HG03039 (cell line): ENCODE data around the gene RAB4B.
A peak's percentile ranks its signal among the peaks of the same experiment; 100 is the strongest.
"Not testable (repeated sequence)": the region's sequence is repeated elsewhere in the genome, so short reads cannot be mapped to it uniquely, and the experiment has no call there.

Source experiments
- ATAC-seq: cut with Tn5 transposase; IDR thresholded peaks from one replicate; pipeline ENCODE4 v1.9.1; 2021; ENCODE audit warnings: mild to moderate bottlenecking, moderate library complexity; ENCODE audit not compliant: unreplicated experiment

Gene RAB4B

DNA sequence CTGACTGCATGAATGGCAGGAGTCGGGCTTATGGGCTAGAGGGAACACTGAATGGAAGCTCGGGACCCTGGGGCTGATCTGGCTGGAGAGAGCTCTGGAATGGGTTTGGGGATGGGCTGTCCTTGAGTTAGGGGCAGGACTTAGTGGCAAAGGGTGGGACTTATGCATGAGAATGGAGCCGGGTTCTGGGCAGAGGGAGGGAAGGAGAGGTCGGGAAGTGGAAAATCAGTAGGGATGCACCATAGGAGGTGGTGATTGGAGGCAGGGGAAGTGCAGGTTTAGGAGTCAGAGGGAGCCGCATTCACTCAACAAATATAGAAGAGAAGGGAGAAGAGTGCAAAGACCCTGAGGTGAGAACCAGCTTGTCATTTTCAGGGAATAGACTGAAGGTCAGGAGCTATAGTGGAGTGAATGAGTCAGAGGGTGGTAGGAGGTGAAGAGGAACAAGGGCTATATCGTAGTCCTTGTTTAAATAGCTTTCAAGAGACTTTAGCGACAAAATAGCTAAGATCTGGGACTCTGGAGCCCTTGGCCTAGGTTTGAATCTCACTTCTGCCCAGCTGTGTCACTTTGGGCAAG lies 748 bp downstream of the RAB4B start:
- ATAC-seq = no peak

DNA sequence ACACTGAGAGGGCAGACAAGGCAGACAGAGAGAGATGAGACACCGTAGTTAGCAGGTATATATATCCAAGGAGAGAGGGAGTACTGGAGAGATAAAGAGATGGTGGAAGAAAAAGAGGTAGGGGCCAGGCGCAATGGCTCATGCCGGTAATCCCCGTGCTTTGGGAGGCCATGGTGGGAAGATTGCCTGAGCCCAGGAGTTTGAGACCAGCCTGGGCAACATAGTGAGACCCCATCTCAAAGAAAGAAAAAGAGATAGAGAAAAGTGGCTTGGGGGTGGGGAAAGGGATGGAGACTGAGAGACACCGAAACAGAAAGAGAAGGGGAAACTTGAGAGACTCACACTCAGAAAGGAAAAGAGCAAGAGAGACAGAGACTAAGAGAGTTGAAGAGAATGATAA lies 2.5 kb downstream of the RAB4B start:
- ATAC-seq = no peak

DNA sequence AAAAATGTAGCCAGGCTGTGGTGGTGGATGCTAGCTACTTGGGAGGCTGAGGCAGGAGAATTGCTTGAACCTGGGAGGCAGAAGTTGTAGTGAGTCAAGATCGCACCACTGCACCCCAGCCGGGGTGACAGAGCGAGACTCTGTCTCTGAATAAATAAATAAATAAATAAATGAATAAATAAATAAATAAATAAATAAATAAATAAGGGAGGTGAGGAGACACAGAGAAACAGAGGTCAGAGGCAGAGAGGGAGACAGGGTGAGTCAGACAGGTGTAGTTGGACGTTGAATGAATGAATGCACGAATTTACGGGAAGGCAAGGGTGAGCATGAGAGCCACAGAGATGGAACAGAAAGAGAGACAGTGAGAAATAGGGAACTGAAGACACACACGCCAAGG lies 3.1 kb downstream of the RAB4B start:
- no peak for ATAC-seq

GRCh38 chr19:40783711-40784110 lies 5.7 kb downstream of the RAB4B start:
- no peak for ATAC-seq

- ATAC-seq = not testable (repeated sequence)
Measured at GRCh38 chr19:40784146-40784545, 6.1 kb downstream of the RAB4B start.

- ATAC-seq = no peak
Measured at GRCh38 chr19:40785526-40785925, 7.5 kb downstream of the RAB4B start.

DNA sequence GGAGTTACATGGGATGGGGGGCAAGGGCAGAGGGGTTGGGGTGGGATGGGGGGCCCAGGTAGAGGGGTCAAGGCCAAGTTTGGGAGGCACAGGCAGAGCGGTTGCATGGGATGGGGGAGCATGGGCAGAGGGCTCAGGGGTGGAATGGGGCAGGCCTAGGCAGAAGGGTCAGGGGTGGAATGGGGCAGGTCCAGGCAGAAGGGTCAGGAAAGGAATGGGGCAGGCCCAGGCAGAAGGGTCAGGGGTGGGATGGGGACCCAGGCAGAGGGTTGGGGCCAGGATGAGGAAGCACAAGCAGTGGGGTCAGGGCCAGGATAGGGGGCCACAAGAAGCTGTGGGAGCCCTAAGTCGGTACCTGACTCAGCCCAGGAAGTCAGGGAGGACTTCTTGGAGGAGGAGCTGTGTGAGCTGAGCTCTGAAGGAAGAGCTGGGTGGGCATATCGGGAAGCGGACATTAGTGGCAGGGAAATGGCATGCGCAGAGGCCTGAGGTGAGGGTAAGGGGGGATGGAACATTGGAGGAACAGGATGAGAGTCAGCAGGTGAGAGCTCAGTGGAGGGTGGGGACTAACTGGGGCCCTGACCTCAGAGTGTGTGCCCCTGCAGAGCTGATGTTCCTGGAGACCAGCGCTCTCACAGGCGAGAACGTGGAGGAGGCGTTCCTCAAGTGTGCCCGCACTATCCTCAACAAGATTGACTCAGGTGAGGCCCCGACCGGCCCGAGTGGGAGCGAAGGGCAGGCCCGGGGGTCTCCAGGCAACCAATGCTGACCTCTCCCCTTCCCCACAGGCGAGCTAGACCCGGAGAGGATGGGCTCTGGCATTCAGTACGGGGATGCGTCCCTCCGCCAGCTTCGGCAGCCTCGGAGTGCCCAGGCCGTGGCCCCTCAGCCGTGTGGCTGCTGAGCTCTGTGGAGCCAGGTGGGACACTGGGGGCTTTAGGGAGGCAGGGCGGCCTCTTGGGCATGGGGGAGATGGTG lies 8.3 kb downstream of the RAB4B start:
- ATAC-seq = no peak

GRCh38 chr19:40791349-40791748 lies 13.3 kb downstream of the RAB4B start:
- no peak for ATAC-seq

GRCh38 chr19:40791996-40792395 lies 13.9 kb downstream of the RAB4B start:
- ATAC-seq = no peak

DNA sequence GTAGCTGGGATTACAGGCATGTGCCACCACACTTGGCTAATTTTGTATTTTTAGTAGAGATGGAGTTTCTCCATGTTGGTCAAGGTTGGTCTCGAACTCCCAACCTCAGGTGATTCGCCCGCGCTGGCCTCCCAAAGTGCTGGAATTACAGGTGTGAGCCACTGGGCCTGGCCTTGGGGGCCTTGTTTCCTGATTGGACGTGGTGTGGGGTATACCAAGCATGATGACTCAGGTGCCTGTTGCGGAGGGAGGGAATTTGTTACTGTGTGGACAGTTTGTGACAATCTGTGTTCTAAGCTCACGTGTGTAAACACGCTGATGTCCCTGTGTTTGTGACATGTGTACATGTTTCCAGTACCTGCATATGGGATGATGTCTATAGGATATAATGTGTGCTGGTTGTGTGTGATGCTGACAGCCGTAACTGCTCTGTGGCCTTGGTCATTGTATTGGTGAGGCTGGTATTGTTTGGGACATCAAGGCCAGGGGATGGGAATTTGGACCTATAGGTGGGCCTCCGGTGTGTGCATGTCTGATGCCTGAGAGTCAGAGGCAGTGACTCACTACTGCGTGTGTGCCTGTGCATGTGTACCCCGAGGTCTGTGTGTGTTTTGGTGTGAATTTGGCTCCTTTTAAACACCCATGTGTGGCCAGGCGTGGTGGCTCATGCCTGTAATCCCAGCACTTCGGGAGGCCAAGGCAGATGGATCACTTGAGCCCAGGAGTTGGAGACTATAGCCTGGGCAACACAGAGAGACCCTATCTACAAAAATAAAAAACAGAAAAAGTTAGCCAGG lies 19.3 kb downstream of the RAB4B start:
- ATAC-seq = no peak

GRCh38 chr19:40797963-40798682 lies 20.1 kb downstream of the RAB4B start:
- no peak for ATAC-seq

DNA sequence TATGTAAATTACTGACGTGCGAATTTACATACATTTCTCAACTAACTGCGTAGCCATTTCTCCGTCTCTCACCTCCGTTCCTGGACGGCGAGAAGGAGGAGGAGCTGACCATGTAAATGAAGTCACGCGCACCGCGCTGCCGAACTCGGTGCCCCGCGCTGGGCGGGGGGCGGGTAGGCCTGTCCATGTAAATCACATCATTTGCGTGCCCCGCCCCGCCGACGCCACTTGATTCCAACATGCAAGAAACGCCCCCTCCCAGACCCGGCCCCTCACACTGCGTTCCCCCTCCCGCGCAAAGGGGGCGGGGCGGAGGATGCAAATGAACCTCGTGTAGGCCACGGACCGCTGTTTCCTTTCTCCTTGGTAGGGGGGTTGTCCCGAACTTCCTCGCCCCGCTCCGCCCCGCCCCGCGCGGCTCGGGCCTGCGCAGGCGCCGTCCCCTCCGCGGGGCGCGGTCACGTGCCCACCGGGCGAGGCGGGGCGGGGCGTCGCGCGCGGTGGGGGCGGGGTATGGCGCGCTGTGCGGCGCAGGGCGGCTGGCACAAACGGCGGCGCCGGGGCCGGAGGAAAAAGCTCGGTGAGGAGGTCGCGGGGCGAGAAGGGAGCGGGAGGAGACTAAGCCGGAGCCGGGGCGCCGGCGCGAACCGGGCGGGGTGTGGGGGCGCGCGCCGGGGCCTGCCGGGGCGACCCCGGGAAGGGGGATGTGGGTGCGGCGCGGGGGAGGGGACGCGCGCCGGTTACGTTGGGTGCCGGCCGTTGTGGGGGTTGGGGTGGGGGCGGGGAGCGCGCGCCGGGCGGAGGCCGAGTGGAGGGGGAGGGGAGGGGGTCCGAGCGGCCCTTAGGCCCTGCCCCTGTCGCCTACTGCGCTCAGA lies 20.9 kb downstream of the RAB4B start, which contains the start of gene EGLN2:
TSS of gene EGLN2 (plus strand) at position 509 of the 875 bp plus-strand sequence. CDS start 1,382 bp downstream, outside the sequence.
- ATAC-seq = peak; percentile 70

GRCh38 chr19:40799558-40800338 lies 21.7 kb downstream of the RAB4B start:
- ATAC-seq = no peak

DNA sequence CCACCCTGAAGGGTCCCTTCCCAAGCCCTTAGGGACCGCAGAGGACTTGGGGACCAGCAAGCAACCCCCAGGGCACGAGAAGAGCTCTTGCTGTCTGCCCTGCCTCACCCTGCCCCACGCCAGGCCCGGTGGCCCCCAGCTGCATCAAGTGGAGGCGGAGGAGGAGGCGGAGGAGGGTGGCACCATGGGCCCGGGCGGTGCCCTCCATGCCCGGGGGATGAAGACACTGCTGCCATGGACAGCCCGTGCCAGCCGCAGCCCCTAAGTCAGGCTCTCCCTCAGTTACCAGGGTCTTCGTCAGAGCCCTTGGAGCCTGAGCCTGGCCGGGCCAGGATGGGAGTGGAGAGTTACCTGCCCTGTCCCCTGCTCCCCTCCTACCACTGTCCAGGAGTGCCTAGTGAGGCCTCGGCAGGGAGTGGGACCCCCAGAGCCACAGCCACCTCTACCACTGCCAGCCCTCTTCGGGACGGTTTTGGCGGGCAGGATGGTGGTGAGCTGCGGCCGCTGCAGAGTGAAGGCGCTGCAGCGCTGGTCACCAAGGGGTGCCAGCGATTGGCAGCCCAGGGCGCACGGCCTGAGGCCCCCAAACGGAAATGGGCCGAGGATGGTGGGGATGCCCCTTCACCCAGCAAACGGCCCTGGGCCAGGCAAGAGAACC lies 22.4 kb downstream of the RAB4B start:
- no peak for ATAC-seq

- ATAC-seq = no peak
Measured at GRCh38 chr19:40800997-40801377, 22.9 kb downstream of the RAB4B start.

GRCh38 chr19:40801426-40802299 lies 23.6 kb downstream of the RAB4B start:
- no peak for ATAC-seq
